Heart left ventricle (tissue), 16 donors: ENCODE measurements around the gene LPP. TPM values are rescaled to one million over a fixed set of nuclear protein-coding genes. Genes with fewer than 3 reads are reported as not detected.

ENCODE experiments used
- ATAC-seq, 4 donors: fragments of 200-7000 bp; cut with Tn5 transposase; one replicate each; pipeline ENCODE4 v1.9.1; 2020 to 2022; ENCODE audit warnings: moderate library complexity in 4 of 4, mild to moderate bottlenecking in 3 of 4, moderate number of reproducible peaks in 1 of 4
- DNase-seq, 5 donors: peaks; one replicate each; pipeline ENCODE4 v3.0.0-alpha.2; 2020
- H3K27ac ChIP-seq, 12 donors: fragments of 200-600 bp; sonication (generic) in 4 of 12; one replicate each; pipeline versions ENCODE4 v1.5.0 to v1.8.0; 2016 to 2022; ENCODE audit warnings: mild to moderate bottlenecking in 2 of 12
- H3K27me3 ChIP-seq, 9 donors: fragments of 200-600 bp; sonication (generic) in 2 of 9; one replicate each; pipeline versions ENCODE4 v1.5.1 to v1.8.0; 2016 to 2022; ENCODE audit warnings: mild to moderate bottlenecking in 3 of 9
- H3K36me3 ChIP-seq, 9 donors: fragments of 200-600 bp; sonication (generic) in 2 of 9; one replicate each; pipeline versions ENCODE4 v1.5.0 to v1.8.0; 2018 to 2022; ENCODE audit warnings: mild to moderate bottlenecking in 2 of 9
- H3K4me1 ChIP-seq, 12 donors: fragments of 200-600 bp; sonication (generic) in 4 of 12; one replicate each; pipeline versions ENCODE4 v1.5.0 to v1.8.0; 2016 to 2022; ENCODE audit warnings: mild to moderate bottlenecking in 3 of 12
- H3K4me3 ChIP-seq, 12 donors: fragments of 200-600 bp; sonication (generic) in 4 of 12; one replicate each; pipeline versions ENCODE4 v1.5.0 to v1.8.0; 2017 to 2022; ENCODE audit warnings: mild to moderate bottlenecking in 9 of 12, moderate library complexity in 4 of 12
- H3K9me3 ChIP-seq, 12 donors: fragments of 200-600 bp; sonication (generic) in 4 of 12; one replicate each; pipeline versions ENCODE4 v1.5.0 to v1.8.0; 2016 to 2022; ENCODE audit warnings: mild to moderate bottlenecking in 1 of 12
- CTCF ChIP-seq, 12 donors: fragments of 200-600 bp; sonication (generic) in 4 of 12; IDR thresholded peaks; one replicate each; pipeline versions ENCODE4 v1.5.0 to v1.8.0; 2018 to 2022; ENCODE audit warnings: antibody characterized with exemption in 12 of 12, mild to moderate bottlenecking in 5 of 12
- POLR2A ChIP-seq, 2 donors: fragments of 450-650 bp; IDR thresholded peaks; one replicate each; pipeline ENCODE4 v1.6.1; 2017; ENCODE audit warnings: antibody characterized with exemption in 2 of 2, mild to moderate bottlenecking in 2 of 2, moderate library complexity in 2 of 2
- WGBS, 4 donors: extraction: QIAGEN DNeasy Blood & Tissue Kit in 2 of 4; methylation state at CpG; one replicate each; pipeline versions ENCODE4 v1.1.5 to v1.1.7; 2013 to 2018; 5-methylcytosine and 5-hydroxymethylcytosine counted together
- intact Hi-C, 10 donors: fragments of 100-400 bp; cut with DNase I; formaldehyde crosslinking; loops; one replicate each; pipeline versions ENCODE4 v1.11.1 to v1.14.2; 2022
- polyA plus RNA-seq, 2 donors: library from polyadenylated mRNA; stranded (reverse); fragments of 200-250 nt; gene quantifications; one replicate each; pipeline ENCODE4 v1.2.3, GENCODE V29; 2013
- total RNA-seq, 9 donors: library from RNA; depleted of rRNA in 2 of 9; stranded (reverse); fragments of >200 nt in 2 of 9; fragmentation: NEBNext Ultra II Directional in 3 of 9; extraction: Animal tissue kit (Norgen Biotek cat#: 25700) in 3 of 9; gene quantifications; one replicate each; pipeline versions ENCODE4 v1.1.0 to v1.2.4, GENCODE V29; 2016 to 2023
- donor health status: ischemic (EF 13 %, LVEDD 7.1; RV severe dilation, severe dysfunction).
- donor health status: healthy with polysubstance abuse.
- donor health status: DM: no; HTN: yes; CAD: no.
- donor health status: DM: no; HTN: no; CAD: no.
- donor health status: ischemic (EF 25% LVEDD 6.9; RV normal size, moderate dysfunction).
- donor health status: ischemic (EF 25% LVEDD 5.7; RV mildly dilated, moderate dysfunction).
- donor health status: healthy.
- donor health status: DM: yes; HTN: yes; CAD: no.
- donor health status: ischemic (EF 35%, LVEDD 5.7; RV mildly dilated, moderate dysfunction).
- donor health status: nonischemic (EF 11% LVEDD 7.7; RV severe dilation, severe dysfunction).
- donor health status: DM: yes; HTN: yes; CAD: no.
- donor health status: PGD.
- donor health status: ischemic (EF 29% LVEDD 5.4; RV normal size, mild dysfunction).
- donor health status: nonischemic (EF 23%, LVEDD 6.1; RV moderate dilation, normal function).

The LPP gene
- total and polyA plus RNA-seq, 11 donors = 9.2 to 178 (median 100) TPM

DNA sequence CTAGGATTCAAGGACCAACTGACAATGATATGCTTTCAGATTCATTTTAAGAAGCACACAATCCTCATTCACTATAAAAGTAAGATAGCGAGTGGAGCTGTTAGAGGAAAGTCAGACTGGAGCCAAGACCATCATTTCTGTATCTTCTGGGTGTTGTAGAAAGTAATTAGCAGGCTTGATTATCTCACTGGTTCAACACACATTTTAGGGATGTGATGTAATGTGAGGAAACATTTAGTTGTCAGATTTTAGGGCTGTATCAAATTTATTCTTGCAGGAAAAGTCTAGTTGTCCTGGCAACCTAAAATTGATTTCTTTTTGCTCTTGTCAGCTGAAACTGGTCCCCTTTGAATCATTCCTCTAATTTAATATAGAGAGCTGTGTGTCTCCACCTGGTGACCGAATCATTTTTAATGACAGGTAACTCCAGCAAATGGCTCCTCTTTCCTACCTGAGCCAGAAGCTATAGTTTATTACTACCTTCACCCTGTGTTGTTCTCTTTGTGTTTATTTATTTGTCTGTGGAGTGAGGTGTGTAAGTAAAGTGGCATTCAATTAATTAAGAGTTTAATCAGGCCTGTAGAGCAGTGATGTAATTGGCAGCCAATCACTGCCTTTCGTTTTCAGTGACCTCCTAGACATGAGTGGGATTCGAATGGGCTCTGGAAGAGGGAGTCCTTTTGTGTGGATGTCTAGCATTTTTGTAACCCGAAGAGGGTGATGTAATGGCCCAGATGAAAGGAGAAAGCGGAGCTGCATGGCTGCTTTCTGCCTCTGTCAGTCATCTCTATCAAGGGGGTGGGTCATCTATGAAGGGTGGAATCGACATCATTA is 125.8 kb downstream of the LPP start:
- no peak for TF ChIP-seq CTCF (IDR thresholded peaks at IDR 0.05)
- no peak for TF ChIP-seq POLR2A (IDR thresholded peaks at IDR 0.05)

DNA sequence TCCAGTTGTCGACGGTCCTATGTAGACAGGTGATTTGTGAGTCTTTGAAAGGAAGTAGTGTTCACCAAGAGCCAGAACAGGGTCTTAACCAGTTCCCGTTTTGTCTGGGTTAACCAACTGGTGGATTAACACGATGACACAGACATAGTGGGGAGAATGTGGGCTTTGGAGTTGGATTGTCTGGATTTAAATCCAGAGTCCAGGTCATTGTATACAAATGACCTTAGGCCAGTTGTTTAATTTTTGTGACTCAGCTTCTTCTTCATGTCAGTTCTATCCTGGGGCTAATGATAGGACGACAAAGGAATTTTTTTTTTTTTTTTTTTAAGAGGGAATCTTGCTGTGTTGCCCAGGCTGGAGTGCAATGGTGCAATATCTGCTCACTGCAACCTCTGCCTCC is 126.7 kb downstream of the LPP start:
- 93 to 96% (median 95%) methylated on average over 5 of the region's 5 CpGs for WGBS, 4 donors
- Histone ChIP-seq H3K4me3 (no peak overlapping the region), H3K4me1 (peaks cover 0 to 64% (median 46%) of the 10 kb centered on the region in 12 donors)

More for the DNA sequence above, 125.8 kb downstream of the LPP start:
- DNase-seq = no peak
- H3K27me3 ChIP-seq = no peaks in the 10 kb centered on the region
- WGBS, 4 donors = 72 to 76% (median 73%) methylated on average over 7 of the region's 7 CpGs
- no peaks in the 10 kb centered on the region for H3K36me3 ChIP-seq
- no peak overlapping the region for H3K4me3 ChIP-seq
- peak overlapping the region in 7 of 12 donors; percentile 6 to 64 (median 40) for H3K27ac ChIP-seq
- no peaks in the 10 kb centered on the region for H3K9me3 ChIP-seq
- H3K4me1 ChIP-seq = peaks cover 0 to 62% (median 40%) of the 10 kb centered on the region in 12 donors
- intact Hi-C loops = loop anchor here in 2 of 10 donors (5.0 to 10.0 kb wide), 2 partner anchors 43 to 125 kb away; partner anchors contain the start of gene LPP (in 1 of the 2)
- no peak for ATAC-seq

DNA sequence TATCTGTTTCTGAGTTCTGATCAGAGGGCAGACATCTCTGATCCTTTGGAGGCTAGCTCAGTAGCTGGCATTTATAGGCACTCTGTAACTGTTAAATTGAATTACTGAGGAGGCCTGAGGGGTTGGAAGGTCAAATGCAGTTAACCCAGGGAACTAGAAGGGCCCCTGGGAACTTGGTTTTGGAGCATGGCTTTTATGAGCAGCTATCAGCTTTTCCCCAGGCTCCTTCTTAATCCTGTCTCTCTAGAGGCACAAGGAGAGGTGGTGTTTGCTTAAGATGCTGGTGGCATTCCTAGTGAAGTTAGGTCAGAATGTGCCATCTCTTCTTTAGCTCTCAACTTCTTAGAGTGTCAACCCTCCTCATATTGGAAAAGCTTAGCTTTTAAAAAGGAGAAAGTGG is 128.9 kb downstream of the LPP start:
- Histone ChIP-seq H3K27ac (peak overlapping the region in 10 of 12 donors; percentile 14 to 80 (median 49)), H3K27me3 (no peaks in the 10 kb centered on the region), H3K36me3 (peaks cover 0 to 3% (median 0%) of the 10 kb centered on the region in 9 donors), H3K4me1 (peaks cover 0 to 84% (median 67%) of the 10 kb centered on the region in 12 donors), H3K9me3 (no peaks in the 10 kb centered on the region), H3K4me3 (no peak overlapping the region)
- DNase-seq = no peak
- ATAC-seq = no peak
- TF ChIP-seq CTCF (IDR thresholded peaks at IDR 0.05) (no peak), POLR2A (IDR thresholded peaks at IDR 0.05) (no peak)
- intact Hi-C loops = loop anchor here in 1 of 10 donors (5.0 kb wide), 1 partner anchor 39 kb away; no protein-coding TSS in a partner anchor

More for the DNA sequence above, 126.7 kb downstream of the LPP start:
- TF ChIP-seq CTCF (IDR thresholded peaks at IDR 0.05) (no peak), POLR2A (IDR thresholded peaks at IDR 0.05) (no peak)
- ATAC-seq (no peak), DNase-seq (no peak)
- intact Hi-C loops = loop anchor here in 1 of 10 donors (5.0 kb wide), 1 partner anchor 42 kb away; no protein-coding TSS in a partner anchor
- Histone ChIP-seq H3K27ac (peak overlapping the region in 1 of 12 donors; percentile 52), H3K36me3 (no peaks in the 10 kb centered on the region), H3K27me3 (no peaks in the 10 kb centered on the region), H3K9me3 (no peaks in the 10 kb centered on the region)

GRCh38 chr3:188283347-188283746 is 129.4 kb downstream of the LPP start:
- WGBS, 4 donors = 51 to 65% (median 56%) methylated on average over 4 of the region's 4 CpGs
- H3K4me1 ChIP-seq = peaks cover 0 to 86% (median 71%) of the 10 kb centered on the region in 12 donors
- H3K36me3 ChIP-seq = peaks cover 0 to 3% (median 0%) of the 10 kb centered on the region in 9 donors
- intact Hi-C loops = loop anchor here in 1 of 10 donors (5.0 kb wide), 1 partner anchor 39 kb away; no protein-coding TSS in a partner anchor
- no peaks in the 10 kb centered on the region for H3K9me3 ChIP-seq
- no peak overlapping the region for H3K4me3 ChIP-seq
- TF ChIP-seq CTCF (IDR thresholded peaks at IDR 0.05) (no peak), POLR2A (IDR thresholded peaks at IDR 0.05) (no peak)
- no peak for DNase-seq
- H3K27me3 ChIP-seq = no peaks in the 10 kb centered on the region
- peak overlapping the region in 10 of 12 donors; percentile 14 to 80 (median 49) for H3K27ac ChIP-seq
- peak in 1 of 4 donors; percentile 14 for ATAC-seq
